Measurements from ENCODE around the gene ST6GAL1.

- TF ChIP-seq CTCF (IDR thresholded peaks at IDR 0.05) (no peak), POLR2A (IDR thresholded peaks at IDR 0.05) (no peak), EP300 (IDR thresholded peaks at IDR 0.05) (no peak), POLR2AphosphoS5 (IDR thresholded peaks at IDR 0.05) (no peak)
Measured at GRCh38 chr3:187041362-187042307, 111.3 kb downstream of the ST6GAL1 start.

Data from upper lobe of left lung (tissue), 4 donors.